ENCODE data around the gene SENP1. TPM values are rescaled to one million over a fixed set of nuclear protein-coding genes. Genes with fewer than 3 reads are reported as not detected.
A peak's percentile ranks its signal among the peaks of the same experiment; 100 is the strongest.

The SENP1 gene
- total RNA-seq, 1 donor from 2014 or later, result 39.1 TPM

DNA sequence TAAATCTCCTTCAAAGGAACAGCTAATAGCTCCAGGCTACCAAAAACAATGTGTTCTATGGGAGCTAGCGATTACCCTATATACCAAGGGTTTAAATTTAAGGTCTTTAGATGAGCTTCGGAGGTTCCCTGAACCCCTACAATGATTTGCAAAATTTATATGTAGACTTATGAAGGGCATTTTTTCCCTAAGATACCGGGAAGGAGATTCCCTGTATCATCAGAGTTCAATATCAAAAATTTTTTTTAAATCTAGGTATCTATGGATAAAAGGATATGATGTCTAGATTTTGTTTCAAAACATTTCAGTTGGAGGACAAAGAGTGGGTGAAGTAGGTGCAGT, 83.7 kb downstream of the SENP1 start:
- DNase-seq (ENCODE audit: low spot score in 2 of 2) (no peak), FAIRE-seq (no peak)

DNA sequence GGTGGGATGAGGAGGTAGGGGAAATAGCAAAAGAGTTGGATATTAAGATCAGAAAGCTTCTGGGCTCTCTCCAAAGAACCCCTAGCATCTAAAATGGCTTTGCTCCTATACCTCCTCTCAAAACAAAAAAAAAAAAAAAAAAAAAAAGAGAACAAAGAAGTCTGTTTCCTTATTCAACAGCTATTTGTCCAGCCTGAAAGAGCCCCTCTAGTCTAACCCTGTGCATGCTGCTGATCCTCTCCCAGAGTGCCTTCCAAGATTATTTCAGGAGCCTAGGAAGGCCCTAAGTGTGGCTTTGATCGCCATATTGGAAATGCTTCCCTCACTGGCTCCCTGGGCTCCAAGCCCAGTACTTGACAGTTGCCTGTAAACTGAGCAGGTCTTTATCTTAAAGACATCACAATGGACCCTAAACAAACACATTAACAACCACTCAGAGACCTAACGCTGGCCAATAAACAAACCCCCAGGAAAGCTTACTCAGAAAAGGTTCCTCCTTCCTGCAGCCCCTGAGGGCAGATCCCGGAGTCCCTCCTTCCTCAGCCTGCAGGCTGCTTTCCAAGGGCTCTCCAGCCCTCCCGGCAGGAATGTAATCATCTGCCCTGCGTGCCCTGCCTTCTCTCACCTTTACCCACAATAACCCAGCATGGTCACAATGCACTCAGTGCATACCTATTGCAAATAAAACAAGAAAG, 84.2 kb downstream of the SENP1 start:
- DNase-seq (ENCODE audit: low spot score in 2 of 2) (no peak), FAIRE-seq (no peak)

DNA sequence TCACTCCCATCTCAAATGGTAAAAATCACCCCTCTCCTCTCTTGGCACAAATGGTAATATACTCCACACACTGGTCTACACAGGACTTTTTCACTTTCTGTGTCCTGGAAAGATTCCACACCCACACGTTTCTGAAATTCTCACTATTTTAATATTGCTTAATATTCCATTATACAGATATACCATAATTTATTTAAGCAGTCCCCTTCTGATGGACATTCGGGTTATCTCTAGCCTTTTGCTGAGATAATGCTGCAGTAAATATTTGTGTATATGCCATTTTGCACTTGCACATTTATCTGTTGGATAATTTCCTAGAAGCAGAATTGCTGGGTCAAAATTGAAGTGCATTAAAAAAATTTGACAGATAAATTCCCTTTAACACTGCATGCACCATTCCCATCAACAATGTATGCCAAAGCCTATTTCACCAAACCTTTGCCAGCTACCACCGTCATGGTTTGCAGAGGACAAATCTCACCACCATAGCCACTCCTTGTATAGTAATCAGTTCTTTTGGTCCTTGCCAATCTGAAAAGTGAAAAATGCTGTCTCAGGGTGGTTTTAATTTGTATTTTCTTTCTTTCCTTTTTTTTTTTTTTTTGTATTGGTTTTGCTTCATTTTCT, 86.1 kb downstream of the SENP1 start:
- no peak for FAIRE-seq
- no peak for DNase-seq (ENCODE audit: low spot score in 2 of 2)

DNA sequence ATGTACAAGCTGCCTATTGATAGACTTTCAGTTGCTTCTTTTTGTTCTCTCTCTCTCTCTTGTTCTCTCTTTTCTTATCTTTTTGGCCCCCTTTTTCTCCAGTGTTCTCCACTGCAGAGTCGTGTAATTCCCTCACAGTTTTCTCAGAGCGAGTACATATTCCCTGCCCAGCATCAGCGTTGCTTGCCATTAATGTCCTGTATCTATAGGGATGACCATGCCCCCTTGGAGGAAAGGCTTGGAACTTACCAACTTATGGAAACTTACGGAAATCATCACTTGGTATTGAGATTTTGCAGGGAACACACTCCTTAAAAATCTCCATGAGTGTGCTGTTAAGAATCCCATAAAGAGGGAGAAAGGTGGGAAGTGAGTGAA, 87.3 kb downstream of the SENP1 start:
- no peak for FAIRE-seq
- DNase-seq (ENCODE audit: low spot score in 2 of 2), result no peak

DNA sequence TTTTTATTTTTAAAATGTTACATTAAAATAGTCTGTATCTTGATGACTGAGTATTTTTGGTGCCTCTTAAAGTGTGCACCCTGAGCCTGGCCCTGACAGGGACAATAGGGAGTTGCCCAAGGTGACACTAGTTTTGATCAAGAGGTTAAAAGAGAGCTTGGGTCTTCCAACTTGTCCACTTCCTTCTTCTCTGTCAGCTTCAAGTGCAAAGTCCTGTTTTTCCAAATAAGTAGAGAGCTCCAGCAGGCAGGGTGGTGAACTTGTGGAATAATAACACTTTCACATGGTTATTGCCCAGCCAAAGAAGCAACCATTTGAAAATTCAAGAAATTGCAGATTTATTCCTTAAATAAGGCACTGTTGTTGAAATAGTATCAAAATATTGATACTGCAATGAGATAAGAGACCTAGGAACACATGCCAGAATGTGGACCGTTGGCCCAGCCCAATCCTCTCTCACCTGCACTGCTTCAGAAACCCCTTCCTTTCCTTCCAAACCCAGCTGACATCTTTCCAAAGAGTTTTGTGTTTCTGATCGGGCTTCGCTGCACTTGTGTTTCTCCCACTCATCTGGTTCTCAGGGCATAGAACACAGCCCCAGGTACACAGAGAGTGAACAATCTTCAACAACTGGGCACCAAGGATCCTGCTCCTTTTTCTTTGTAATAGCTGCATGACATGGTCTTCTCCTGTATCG, 87.8 kb downstream of the SENP1 start:
- FAIRE-seq, result no peak
- no peak for DNase-seq (ENCODE audit: low spot score in 2 of 2)

DNA sequence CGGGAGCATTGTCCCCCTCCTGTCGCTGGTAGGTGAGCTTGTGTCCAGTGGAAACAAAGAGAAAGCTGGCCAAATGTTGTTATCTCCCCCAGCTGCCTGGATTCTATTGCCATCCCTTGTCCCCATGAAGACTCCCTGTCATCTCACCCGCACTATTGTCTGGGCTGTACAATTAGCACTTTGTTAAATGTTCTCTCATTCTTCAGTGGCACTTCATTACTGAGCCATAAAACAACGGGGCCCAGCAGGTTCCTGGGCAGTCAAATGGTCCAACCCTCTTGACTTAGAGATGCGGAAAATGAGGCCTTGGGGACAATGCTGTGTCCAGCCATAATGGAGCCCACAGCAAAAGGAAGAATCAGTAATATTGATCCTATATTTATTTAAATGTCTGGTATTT, 88.4 kb downstream of the SENP1 start:
- no peak for FAIRE-seq
- DNase-seq (ENCODE audit: low spot score in 2 of 2), result peak in 1 of 2 donors; percentile 55

DNA sequence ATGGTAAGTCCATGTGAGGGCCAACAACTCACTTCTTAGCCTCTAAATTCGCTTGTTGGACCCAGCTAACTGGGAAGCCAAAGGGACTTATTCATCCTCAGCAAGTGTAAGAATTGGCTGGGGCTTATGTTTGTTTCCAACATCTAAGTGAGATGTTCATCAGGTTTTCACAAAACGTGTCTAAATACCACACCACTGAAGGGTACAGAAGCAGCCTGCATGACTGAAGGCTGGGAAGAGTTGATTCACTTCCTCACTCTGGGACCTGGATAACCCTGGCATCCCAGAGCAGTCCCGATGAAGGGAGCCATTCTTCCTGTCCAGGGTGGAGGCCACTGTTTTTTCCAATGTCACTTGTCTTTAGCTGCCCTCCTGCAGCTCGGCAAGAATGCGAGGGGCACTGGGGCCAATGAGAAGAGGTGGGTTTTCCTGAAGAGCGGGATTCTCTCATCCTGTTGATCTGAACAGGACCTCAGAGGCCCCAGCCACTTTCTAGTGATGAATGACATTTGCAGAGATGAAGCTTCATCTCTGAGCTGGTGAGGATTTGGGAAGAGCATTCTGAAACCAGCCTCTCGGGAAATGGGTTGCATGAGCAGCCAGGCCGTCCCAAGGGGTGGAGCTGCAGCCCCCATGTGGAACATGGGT, 89.4 kb downstream of the SENP1 start:
- DNase-seq (ENCODE audit: low spot score in 2 of 2), result no peak
- FAIRE-seq, result no peak

DNA sequence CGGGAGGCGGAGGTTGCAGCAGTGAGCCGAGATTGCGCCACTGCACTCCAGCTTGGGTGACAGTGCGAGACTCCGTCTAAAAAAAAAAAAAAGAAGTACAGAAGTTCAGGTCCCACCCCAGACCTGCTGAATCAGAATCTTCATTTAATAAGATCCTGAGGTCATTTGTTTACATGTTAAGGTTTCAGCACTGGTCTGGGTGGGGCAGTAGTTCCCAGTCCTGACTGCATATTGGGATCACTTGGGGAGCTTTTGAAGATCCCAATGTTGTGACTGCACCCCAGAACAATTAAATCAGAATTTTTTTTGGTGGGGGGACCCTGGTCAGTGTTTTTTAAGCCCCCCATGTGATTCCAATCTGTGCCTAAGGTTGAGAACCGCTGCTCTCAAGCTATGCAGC, 89.9 kb downstream of the SENP1 start:
- DNase-seq (ENCODE audit: low spot score in 2 of 2) (no peak), FAIRE-seq (no peak)

DNA sequence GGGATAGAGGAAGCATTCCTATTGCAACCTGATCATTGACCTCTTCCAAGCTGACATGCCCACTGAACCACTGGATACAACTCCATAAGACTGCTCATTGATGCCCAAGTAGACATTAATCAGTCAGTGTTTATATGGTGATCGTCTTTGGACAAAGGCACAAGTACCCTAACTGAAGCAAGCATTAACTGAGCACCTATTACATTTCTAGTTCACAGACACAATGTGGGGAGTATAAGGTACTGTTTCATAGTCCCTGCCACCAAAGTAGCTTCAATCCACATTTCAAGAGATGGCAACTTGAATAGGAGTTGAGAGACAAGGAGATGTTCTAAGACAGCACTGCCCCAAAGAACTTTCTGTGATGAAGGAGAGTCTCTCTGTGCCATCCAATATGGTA, 90.8 kb downstream of the SENP1 start:
- no peak for FAIRE-seq
- no peak for DNase-seq (ENCODE audit: low spot score in 2 of 2)

DNA sequence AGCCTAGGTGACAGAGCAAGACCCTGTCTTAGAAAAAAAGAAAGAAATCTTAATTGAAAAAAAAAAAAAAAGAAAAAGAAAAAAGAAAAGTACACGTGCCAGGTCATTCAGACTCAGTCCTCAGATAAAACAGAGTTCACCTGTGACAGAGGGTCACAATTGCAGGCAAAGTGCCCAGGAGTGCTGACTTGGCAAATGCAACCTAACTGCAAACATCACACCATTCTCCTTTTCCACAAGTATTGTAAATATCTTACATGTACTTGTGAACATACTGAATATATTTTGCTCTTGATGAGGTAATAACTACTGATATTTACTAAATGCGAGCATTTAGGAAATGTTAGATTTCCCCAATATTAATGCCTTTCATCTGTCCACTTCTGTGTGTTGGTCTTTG, 92.6 kb downstream of the SENP1 start:
- no peak for DNase-seq (ENCODE audit: low spot score in 2 of 2)
- FAIRE-seq, result no peak

DNA sequence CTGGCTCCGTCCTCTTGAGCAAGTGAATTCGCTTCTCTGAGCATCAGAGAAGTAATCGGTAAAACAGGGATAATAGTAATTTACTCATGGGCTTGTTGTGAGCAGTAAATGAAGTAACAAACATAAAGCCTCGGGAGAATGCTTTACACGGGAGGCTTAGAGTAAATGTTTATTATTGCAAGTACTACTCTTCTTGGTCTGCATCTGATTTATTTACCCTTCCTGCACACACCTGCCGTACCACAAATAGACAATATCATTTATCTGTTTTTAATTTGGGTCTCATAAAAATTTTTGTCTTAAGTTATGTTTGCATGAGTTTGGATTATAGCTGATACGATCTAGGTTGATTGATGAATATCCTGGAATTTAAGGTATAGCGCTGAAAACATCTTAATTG, 93.8 kb downstream of the SENP1 start:
- DNase-seq (ENCODE audit: low spot score in 2 of 2) (no peak), FAIRE-seq (no peak)

DNA sequence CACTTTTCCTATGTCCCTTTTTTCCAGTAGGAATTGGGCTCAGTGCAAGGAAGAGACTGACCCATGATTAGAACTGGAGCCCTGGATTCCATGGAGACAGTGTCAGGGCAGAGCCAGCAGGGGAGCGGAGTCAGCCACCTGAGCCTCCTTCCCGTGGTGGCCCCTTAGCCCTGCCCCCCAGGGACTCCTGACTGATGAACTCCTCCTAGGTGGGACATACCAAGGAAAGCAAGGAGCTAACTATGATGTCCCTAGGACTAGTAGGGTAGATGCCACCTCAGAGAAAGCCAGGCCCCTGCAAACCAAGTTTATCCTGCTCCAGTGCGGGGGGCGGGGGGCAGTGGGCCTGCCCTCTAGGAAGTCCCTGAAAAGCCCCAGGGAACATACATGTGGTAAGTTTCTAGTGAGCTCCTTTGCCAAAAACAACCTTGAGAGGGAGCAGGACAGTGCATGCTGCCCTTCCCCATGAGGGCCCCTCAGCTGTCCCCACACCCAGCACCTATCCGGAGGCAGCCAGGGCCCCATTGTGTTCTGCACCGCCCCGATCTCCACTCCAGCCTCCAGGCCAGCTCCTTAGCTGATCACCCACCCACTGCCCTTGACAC, 95.4 kb downstream of the SENP1 start:
- DNase-seq (ENCODE audit: low spot score in 2 of 2), result no peak
- no peak for FAIRE-seq

DNA sequence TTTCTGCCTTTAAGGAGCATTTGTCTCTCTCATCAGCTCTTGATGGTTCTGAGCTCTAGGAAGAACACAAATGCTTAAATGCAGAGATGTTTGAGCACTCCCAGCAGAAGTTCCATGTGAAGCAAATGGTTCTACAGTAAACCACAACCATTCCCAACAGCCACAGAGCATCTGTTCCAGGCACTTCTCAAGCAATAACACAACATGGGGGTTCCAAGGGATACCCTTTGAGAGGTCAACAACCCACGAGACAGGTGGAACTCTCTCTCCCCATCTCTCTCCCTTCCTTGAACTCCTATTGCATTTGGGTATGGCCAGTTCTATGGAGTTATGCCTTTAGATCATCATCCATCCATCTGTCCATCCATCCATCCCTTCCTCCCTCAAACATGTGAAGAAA, 96.4 kb downstream of the SENP1 start:
- DNase-seq (ENCODE audit: low spot score in 2 of 2) (no peak), FAIRE-seq (no peak)

DNA sequence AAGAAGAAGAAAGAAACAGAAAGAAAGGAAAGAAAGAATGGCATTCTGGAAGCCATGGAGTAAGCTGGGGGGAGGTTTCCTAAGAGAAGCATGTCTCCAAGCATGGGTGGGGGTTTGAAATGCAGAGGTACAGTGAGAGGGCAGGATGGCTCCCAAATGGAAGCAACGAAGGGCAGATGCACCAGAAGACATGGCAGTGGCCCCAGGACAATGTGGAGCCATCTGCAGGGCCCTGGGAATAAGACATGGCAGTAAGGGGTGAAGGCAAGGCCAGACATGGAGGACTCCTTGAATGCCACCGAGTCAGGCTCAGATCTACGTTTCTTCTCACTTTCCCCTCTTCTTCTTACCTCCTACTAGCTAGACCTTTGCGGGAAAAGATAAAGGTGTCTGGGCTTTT, 96.9 kb downstream of the SENP1 start:
- DNase-seq (ENCODE audit: low spot score in 2 of 2) (no peak), FAIRE-seq (no peak)

DNA sequence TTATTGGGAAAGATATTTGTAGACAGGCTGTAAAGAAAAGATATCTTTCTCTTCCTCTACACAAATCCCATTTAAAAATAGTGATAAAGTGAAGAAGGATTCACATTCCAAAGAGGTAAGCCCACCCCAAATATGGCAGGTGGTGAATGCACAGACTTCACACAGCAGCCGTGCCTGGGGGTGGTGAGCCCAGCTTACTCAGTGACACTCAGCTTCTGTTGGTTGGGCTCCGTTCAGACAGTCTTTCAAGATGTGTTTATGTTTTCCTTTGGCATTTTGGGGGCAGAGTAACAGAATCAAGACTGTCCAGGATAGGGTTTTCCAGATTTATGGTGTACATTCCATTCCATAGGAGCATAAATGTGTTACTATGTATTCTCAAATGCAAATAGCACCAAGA, 97.5 kb downstream of the SENP1 start:
- FAIRE-seq (no peak), DNase-seq (ENCODE audit: low spot score in 2 of 2) (no peak)

DNA sequence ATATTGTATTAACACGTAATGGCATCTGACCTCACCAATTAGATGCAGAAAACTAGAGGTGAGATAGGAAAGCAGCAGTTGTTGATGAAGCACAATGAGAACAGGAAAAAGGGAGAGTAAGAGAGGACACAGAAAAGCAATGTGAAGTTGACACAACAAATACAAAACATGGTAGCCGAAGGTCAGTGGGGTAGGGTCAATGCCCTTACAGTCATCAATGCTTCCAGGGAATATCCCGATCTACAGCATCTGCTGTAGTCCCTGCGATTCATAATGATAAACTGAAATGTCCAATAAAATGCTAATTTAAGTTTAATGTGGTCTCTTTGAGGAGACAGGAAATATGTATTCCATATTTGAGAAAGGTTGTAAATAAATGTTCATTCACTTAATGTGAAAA, 98.7 kb downstream of the SENP1 start:
- FAIRE-seq, result no peak
- DNase-seq (ENCODE audit: low spot score in 2 of 2), result no peak

DNA sequence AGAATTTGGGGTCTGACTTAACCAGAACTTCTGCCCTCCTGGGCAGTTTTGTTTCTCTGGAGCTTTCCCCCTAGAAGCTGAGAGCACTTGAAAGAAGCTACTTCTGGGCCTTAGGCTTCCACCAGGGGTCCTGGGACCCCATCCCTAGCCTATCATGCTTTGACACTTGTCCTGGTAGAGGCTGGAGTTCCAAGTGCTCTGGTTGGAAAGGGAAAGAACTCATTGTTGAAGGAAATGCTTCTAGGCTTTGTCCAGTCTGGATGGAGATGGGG, 100.2 kb downstream of the SENP1 start:
- FAIRE-seq (no peak), DNase-seq (ENCODE audit: low spot score in 2 of 2) (no peak)

DNA sequence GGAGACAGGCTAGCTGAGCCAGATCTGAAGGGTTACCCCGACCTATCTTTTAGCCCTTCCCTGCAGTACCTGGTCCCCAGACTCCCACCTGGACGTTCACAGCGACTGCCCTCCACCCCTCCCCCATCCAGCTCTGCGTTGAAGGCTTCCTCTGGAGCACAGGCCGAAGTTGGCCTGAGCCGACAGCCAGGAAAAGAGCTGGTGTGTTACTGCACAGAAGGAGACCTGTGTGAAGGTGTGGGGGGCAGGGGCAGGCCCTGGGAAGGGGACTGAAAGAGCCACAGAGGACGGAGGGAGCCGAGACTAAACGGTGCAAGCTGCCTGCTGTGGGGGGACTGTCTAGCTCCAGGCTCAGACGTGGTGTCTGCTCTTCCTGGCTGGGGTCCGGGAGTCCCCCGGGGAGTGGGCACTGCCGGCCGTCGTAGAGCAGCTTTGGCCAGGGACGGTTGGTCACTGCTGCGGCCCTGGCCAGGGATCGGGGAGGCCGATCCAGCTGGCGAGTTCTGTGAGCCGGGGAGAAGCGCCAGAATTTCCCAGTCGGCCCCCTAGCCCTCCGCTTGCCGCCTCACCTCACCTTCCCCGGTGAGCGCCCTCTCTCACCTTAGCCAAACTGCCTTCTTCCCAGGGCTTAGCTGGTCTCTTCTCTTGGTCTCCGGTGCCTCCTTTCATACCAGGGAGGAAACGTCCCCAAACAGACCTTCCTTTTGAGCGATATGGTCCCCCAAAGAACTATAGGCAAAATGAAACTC, 100.7 kb downstream of the SENP1 start:
- no peak for DNase-seq (ENCODE audit: low spot score in 2 of 2)
- FAIRE-seq, result no peak

DNA sequence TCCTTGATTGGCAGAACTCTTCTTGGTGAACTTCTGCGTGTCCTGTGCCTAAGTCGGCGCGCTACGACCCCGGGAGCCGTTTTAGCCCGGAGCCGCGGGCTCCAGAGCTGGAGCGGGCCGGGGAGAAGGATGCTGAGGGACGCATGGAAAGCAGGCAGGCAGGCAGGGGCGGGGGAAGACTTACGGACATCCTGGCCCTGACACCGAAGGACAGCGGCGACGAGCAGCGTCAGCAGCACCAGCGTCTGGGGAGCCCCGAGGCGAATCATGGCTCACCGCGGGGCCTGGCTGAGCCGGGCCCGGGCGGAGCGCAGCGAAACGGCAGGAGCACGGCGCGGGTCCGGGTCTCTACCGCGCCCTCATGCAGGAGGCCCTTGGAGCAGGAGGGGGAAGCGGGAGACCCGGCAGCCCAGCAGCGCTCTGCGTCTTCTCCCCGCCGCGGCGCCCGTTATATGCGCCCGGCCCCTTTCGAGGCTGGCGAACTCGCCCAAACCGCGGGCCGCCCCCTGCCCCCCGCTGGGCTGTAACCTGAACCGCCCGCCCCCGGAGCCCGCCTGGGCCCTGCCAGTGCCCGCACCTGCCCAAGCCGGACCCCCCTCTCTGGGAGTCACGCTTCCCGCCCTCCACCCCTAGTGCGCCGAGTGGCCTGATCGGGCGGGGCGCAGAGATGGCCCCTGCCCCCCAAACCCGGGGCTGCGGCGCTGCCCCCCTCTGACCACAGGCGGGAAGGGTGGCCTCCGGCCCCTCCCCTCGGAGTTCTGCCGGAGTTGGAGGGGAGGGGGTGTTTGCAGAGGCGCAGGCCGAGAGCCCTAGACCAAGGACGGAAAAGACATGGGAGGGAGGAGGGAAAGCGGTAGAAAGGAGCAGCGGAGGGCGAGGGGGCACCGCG, 101.6 kb downstream of the SENP1 start, which contains the start of gene COL2A1:
Gene COL2A1, minus strand, starts transcription at position 424 of the 889 bp plus-strand sequence. Its CDS starts 155 bp downstream, at position 269.
- FAIRE-seq (no peak), DNase-seq (ENCODE audit: low spot score in 2 of 2) (peak; percentile 33 to 49)

Measured in frontal cortex (tissue), 4 donors.